SH-SY5Y (cell line): ENCODE results near the gene PPARD.

ENCODE experiments used
- GATA2 ChIP-seq: IDR thresholded peaks from 2 replicates; pipeline ENCODE4 v1.6.1; 2011; ENCODE audit warnings: mild to moderate bottlenecking, low read depth, low read length
- GATA3 ChIP-seq: IDR thresholded peaks from 2 replicates; pipeline ENCODE4 v1.6.1; 2011; ENCODE audit warnings: low read depth, mild to moderate bottlenecking, low read length, moderate library complexity

DNA sequence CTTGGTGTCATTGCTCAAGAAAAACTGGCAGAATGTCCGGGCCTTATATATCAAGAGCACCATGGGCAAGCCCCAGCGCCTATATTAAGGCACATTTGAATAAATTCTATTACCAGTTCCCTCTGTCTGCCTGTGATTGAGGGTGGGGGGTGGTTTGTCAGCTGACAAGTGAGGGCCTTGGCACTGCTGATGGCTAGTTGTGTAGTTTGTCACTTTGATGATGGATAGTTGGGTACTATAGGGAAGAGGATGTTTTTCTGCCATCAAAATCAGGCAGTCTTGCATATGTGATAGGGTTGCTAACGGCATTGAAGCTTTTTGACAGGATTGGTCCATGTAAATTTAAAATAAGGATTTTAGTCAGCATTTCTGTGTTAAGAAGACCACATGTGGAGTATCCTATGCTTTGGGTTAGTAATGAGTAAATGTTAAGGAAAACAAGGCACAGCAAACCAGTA, 128.3 kb downstream of the PPARD start:
- TF ChIP-seq GATA2: no peak
- TF ChIP-seq GATA3: no peak
